ENCODE measurements around the gene PARVB.

The PARVB gene

GRCh38 chr22:44170470-44170869 is 146.4 kb downstream of the PARVB start:
- H3K27ac ChIP-seq = no peak overlapping the region
- H3K4me1 ChIP-seq (ENCODE audit: control insufficient read depth in 1 of 2, insufficient read depth in 1 of 2, low read depth in 1 of 2, low read length in 1 of 2) = peaks cover 34 to 37% of the 10 kb centered on the region in 2 experiments
- no peaks in the 10 kb centered on the region for H3K36me3 ChIP-seq
- no peak for TF ChIP-seq CTCF (IDR thresholded peaks at IDR 0.05)
- H3K4me3 ChIP-seq (ENCODE audit: low read depth in 1 of 2, low read length in 1 of 2) = no peak overlapping the region
- H3K27me3 ChIP-seq = no peaks in the 10 kb centered on the region
- H3K9me3 ChIP-seq = no peaks in the 10 kb centered on the region

GRCh38 chr22:44171561-44171960 is 147.5 kb downstream of the PARVB start:
- Histone ChIP-seq H3K27ac (peak overlapping the region; percentile 92), H3K4me3 (ENCODE audit: low read depth in 1 of 2, low read length in 1 of 2) (no peak overlapping the region), H3K27me3 (no peaks in the 10 kb centered on the region), H3K36me3 (no peaks in the 10 kb centered on the region), H3K4me1 (ENCODE audit: control insufficient read depth in 1 of 2, insufficient read depth in 1 of 2, low read depth in 1 of 2, low read length in 1 of 2) (peaks cover 38 to 41% of the 10 kb centered on the region in 2 experiments), H3K9me3 (no peaks in the 10 kb centered on the region)
- no peak for TF ChIP-seq CTCF (IDR thresholded peaks at IDR 0.05)

DNA sequence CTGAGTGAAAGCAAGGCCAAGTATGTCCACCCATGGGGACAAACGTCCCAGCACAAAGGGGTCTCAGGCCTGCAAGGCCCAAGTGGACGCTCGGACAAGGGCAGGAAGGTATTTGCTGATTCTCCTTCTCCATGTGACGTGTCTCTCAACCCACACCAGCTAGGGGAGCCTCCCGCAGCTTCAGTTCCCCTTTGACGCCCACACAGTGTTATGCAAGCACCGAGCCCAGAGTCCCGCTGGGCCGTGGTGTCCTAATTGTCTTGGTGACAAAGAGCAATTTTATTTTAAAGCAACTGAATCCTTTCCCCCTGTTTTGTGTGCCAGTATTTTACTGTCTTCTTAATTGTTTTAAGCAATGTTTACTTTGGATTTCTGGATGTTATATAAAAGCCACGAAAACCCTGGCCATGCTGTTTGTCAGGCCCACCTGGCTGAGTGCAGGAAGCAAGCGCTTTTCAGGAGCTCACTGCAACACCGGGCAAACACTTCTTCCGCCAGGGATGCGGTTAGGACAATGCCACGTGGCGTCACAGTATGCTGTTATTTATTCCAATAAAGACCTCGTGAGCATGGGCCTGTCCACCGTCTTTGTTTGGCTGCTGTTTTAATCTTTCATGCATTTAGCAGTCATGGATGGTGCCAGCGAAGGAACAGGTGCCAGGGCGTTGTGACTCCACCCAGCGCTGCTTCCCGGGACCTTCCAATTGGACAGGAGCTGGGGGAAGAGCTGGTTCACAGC is 148.4 kb downstream of the PARVB start:
- Histone ChIP-seq H3K36me3 (no peaks in the 10 kb centered on the region), H3K4me1 (ENCODE audit: control insufficient read depth in 1 of 2, insufficient read depth in 1 of 2, low read depth in 1 of 2, low read length in 1 of 2) (peaks cover 48 to 51% of the 10 kb centered on the region in 2 experiments), H3K27ac (peak overlapping the region; percentile 92), H3K27me3 (no peaks in the 10 kb centered on the region), H3K4me3 (ENCODE audit: low read depth in 1 of 2, low read length in 1 of 2) (peak overlapping the region; percentile 28 to 45), H3K9me3 (no peaks in the 10 kb centered on the region)
- peak; percentile 32 for TF ChIP-seq CTCF (IDR thresholded peaks at IDR 0.05)

DNA sequence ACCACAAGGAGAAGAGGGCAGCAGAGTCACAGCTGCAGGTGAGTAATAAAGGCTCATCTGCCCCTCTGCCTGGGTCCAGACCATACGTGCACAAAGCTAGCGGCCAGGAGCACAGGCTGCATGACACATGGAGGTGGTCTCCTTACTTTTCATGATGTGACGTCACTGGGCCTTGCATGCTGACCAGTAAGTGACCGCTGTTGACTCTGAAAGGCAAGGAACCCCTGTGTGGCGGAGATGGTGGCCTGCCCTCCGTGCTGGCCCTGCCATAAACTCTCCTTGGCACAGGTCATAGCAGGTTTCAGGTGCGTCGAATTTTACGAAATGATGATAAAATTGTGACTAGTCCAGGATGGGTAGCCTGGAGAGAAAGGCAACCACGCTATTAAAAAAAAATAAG is 149.1 kb downstream of the PARVB start:
- no peak for TF ChIP-seq CTCF (IDR thresholded peaks at IDR 0.05)

DNA sequence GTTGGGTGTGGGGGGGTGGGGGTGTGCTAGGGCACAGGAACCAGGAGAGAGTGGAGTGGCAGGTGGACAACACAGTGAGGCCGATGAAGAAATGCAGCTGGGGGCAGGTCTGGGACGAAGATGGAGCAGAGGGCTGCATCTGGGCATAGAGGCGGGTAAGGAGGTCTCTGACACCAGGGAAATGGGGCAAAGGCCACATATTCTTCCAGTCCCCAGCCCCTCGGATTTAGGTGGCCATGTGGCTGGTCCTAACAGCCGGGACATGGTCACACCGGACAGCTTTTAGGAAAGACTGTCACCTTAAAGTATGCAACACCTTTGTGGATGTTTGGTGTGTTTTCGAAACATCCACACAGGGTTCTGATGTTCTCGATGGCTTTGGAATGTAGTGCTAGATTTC is 151.6 kb downstream of the PARVB start:
- H3K27ac ChIP-seq = no peak overlapping the region
- no peaks in the 10 kb centered on the region for H3K36me3 ChIP-seq
- no peaks in the 10 kb centered on the region for H3K27me3 ChIP-seq
- peaks cover 70 to 71% of the 10 kb centered on the region in 2 experiments for H3K4me1 ChIP-seq (ENCODE audit: control insufficient read depth in 1 of 2, insufficient read depth in 1 of 2, low read depth in 1 of 2, low read length in 1 of 2)
- no peak for TF ChIP-seq CTCF (IDR thresholded peaks at IDR 0.05)
- no peaks in the 10 kb centered on the region for H3K9me3 ChIP-seq
- H3K4me3 ChIP-seq (ENCODE audit: low read depth in 1 of 2, low read length in 1 of 2) = no peak overlapping the region

More for the DNA sequence above, 149.1 kb downstream of the PARVB start:
- Histone ChIP-seq H3K27me3 (no peaks in the 10 kb centered on the region), H3K9me3 (no peaks in the 10 kb centered on the region), H3K4me1 (ENCODE audit: control insufficient read depth in 1 of 2, insufficient read depth in 1 of 2, low read depth in 1 of 2, low read length in 1 of 2) (peaks cover 51 to 54% of the 10 kb centered on the region in 2 experiments), H3K27ac (peak overlapping the region; percentile 92), H3K4me3 (ENCODE audit: low read depth in 1 of 2, low read length in 1 of 2) (peak overlapping the region; percentile 28 to 45), H3K36me3 (no peaks in the 10 kb centered on the region)

Measured in neutrophil (primary cell).